ENCODE data around the gene SETBP1. TPM values are rescaled to one million over a fixed set of nuclear protein-coding genes. Genes with fewer than 3 reads are reported as not detected.

The SETBP1 gene
- total RNA-seq, 1 experiment from 2014 or later = 9.6 TPM

DNA sequence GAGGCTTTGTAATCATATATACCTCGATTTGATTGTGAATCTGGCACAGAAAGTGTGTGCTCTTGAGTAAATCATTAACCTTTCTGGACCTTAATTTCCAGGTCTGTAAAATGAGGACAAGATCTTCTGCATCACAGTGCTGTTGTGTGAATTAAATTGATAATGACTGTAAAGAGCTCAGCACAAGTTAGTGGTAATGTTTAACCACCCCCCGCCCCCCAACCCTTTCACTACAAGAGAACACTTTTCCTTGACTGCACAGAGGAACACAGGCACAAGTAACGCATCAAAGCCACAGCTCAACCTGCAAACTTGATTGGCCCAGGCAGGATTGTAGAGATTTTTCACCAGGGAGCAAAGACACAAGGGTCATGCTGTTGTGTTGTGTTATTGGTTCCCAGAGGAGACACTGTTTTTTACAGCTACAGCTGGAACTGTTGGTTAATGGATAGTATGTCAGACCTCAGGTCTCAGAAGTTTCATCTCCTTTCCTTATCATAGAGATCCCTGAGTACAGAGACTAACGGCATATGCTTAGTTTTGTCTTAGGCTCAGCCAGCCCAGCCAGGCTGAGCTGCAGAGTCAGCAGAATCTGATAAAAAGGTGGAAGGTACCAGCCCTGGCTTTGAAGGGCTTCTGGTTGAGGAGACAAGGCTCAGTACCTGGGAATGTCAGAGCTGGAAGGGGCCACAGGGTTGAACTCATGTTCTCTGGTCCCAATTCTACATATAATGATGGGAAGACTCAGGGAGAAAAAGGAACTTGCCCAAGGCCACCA, 10.6 kb downstream of the SETBP1 start (continued):
- TF ChIP-seq TCF7 (CRISPR knock-in tag; IDR thresholded peaks at IDR 0.05; ENCODE audit: low read depth) = no peak
- TF ChIP-seq, protein P1, sequence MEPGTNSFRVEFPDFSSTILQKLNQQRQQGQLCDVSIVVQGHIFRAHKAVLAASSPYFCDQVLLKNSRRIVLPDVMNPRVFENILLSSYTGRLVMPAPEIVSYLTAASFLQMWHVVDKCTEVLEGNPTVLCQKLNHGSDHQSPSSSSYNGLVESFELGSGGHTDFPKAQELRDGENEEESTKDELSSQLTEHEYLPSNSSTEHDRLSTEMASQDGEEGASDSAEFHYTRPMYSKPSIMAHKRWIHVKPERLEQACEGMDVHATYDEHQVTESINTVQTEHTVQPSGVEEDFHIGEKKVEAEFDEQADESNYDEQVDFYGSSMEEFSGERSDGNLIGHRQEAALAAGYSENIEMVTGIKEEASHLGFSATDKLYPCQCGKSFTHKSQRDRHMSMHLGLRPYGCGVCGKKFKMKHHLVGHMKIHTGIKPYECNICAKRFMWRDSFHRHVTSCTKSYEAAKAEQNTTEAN (CRISPR knock-in tag; IDR thresholded peaks at IDR 0.05) = no peak
- no peak for TF ChIP-seq ATF1 (CRISPR knock-in tag; IDR thresholded peaks at IDR 0.05)
- TF ChIP-seq, protein P2, sequence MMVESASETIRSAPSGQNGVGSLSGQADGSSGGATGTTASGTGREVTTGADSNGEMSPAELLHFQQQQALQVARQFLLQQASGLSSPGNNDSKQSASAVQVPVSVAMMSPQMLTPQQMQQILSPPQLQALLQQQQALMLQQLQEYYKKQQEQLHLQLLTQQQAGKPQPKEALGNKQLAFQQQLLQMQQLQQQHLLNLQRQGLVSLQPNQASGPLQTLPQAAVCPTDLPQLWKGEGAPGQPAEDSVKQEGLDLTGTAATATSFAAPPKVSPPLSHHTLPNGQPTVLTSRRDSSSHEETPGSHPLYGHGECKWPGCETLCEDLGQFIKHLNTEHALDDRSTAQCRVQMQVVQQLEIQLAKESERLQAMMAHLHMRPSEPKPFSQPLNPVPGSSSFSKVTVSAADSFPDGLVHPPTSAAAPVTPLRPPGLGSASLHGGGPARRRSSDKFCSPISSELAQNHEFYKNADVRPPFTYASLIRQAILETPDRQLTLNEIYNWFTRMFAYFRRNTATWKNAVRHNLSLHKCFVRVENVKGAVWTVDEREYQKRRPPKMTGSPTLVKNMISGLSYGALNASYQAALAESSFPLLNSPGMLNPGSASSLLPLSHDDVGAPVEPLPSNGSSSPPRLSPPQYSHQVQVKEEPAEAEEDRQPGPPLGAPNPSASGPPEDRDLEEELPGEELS (CRISPR knock-in tag; IDR thresholded peaks at IDR 0.05) = no peak
- TF ChIP-seq KAT7 (CRISPR knock-in tag; IDR thresholded peaks at IDR 0.05; ENCODE audit: borderline replicate concordance) = no peak
- TF ChIP-seq, protein P3, sequence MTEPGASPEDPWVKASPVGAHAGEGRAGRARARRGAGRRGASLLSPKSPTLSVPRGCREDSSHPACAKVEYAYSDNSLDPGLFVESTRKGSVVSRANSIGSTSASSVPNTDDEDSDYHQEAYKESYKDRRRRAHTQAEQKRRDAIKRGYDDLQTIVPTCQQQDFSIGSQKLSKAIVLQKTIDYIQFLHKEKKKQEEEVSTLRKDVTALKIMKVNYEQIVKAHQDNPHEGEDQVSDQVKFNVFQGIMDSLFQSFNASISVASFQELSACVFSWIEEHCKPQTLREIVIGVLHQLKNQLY (CRISPR knock-in tag; IDR thresholded peaks at IDR 0.05) = no peak
- TF ChIP-seq JAZF1 (CRISPR knock-in tag; IDR thresholded peaks at IDR 0.05) = no peak

DNA sequence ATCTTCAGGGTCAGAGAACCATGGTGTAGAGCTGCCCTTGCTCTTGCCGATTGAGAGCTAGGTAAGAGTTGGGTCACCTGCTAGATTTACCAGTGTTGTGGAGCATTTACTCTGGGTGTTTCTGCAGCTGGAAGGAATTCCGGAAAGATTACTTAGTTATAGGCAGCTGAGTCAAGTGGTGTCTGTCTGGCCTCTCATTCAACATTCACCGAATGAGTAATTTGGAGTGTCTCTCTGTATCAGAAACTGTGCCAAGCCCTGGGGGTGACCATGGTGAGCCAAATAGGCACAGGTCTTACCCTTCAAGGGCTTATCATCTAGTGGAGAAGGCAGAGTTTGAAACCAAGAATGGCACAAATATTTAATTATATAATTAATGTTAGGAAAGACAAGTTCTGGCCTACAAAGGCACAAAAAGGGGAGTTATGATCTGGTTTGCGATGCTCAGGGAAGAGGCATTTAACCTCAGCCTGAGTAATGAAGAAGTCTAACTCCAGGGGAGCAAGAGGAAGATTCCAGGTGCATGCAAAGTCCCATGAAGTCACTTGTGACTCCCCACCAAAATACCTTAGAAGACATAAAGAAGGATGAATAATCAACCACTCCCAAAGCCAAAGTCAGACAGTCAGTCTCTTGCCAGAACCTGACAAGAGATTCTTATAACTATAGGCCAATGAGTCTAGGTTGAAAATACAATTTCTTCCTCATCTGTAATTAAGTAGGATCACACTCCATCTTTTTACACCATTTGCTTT, 12.5 kb downstream of the SETBP1 start:
- DNase-seq (ENCODE audit: low spot score) = no peak
- no peaks in the 10 kb centered on the region for H3K27me3 Mint-ChIP-seq (ENCODE audit: low read depth)
- ATAC-seq = no peak
- TF ChIP-seq RELA (CRISPR knock-in tag; IDR thresholded peaks at IDR 0.05; ENCODE audit: borderline replicate concordance) (no peak), NR1H2 (CRISPR knock-in tag; IDR thresholded peaks at IDR 0.05) (no peak), JAZF1 (CRISPR knock-in tag; IDR thresholded peaks at IDR 0.05) (no peak), RORB (CRISPR knock-in tag; IDR thresholded peaks at IDR 0.05) (no peak), ZBTB21 (CRISPR knock-in tag; IDR thresholded peaks at IDR 0.05; ENCODE audit: borderline replicate concordance) (no peak), PRRX2 (CRISPR knock-in tag; IDR thresholded peaks at IDR 0.05) (no peak), ZNF423 (CRISPR knock-in tag; IDR thresholded peaks at IDR 0.05) (no peak), CREB1 (CRISPR knock-in tag; IDR thresholded peaks at IDR 0.05) (no peak), SMAD3 (CRISPR knock-in tag; IDR thresholded peaks at IDR 0.05; ENCODE audit: borderline replicate concordance) (no peak)
- TF ChIP-seq, protein P4, sequence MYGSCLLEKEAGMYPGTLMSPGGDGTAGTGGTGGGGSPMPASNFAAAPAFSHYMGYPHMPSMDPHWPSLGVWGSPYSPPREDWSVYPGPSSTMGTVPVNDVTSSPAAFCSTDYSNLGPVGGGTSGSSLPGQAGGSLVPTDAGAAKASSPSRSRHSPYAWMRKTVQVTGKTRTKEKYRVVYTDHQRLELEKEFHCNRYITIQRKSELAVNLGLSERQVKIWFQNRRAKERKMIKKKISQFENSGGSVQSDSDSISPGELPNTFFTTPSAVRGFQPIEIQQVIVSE (CRISPR knock-in tag; IDR thresholded peaks at IDR 0.05; ENCODE audit: borderline replicate concordance) = no peak
- TF ChIP-seq, protein P5, sequence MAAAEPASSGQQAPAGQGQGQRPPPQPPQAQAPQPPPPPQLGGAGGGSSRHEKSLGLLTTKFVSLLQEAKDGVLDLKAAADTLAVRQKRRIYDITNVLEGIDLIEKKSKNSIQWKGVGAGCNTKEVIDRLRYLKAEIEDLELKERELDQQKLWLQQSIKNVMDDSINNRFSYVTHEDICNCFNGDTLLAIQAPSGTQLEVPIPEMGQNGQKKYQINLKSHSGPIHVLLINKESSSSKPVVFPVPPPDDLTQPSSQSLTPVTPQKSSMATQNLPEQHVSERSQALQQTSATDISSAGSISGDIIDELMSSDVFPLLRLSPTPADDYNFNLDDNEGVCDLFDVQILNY (CRISPR knock-in tag; IDR thresholded peaks at IDR 0.05) = no peak
- TF ChIP-seq, protein P6, sequence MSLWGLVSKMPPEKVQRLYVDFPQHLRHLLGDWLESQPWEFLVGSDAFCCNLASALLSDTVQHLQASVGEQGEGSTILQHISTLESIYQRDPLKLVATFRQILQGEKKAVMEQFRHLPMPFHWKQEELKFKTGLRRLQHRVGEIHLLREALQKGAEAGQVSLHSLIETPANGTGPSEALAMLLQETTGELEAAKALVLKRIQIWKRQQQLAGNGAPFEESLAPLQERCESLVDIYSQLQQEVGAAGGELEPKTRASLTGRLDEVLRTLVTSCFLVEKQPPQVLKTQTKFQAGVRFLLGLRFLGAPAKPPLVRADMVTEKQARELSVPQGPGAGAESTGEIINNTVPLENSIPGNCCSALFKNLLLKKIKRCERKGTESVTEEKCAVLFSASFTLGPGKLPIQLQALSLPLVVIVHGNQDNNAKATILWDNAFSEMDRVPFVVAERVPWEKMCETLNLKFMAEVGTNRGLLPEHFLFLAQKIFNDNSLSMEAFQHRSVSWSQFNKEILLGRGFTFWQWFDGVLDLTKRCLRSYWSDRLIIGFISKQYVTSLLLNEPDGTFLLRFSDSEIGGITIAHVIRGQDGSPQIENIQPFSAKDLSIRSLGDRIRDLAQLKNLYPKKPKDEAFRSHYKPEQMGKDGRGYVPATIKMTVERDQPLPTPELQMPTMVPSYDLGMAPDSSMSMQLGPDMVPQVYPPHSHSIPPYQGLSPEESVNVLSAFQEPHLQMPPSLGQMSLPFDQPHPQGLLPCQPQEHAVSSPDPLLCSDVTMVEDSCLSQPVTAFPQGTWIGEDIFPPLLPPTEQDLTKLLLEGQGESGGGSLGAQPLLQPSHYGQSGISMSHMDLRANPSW (CRISPR knock-in tag; conservative IDR thresholded peaks at IDR 0.05; ENCODE audit: low read depth) = no peak
- TF ChIP-seq, protein P7, sequence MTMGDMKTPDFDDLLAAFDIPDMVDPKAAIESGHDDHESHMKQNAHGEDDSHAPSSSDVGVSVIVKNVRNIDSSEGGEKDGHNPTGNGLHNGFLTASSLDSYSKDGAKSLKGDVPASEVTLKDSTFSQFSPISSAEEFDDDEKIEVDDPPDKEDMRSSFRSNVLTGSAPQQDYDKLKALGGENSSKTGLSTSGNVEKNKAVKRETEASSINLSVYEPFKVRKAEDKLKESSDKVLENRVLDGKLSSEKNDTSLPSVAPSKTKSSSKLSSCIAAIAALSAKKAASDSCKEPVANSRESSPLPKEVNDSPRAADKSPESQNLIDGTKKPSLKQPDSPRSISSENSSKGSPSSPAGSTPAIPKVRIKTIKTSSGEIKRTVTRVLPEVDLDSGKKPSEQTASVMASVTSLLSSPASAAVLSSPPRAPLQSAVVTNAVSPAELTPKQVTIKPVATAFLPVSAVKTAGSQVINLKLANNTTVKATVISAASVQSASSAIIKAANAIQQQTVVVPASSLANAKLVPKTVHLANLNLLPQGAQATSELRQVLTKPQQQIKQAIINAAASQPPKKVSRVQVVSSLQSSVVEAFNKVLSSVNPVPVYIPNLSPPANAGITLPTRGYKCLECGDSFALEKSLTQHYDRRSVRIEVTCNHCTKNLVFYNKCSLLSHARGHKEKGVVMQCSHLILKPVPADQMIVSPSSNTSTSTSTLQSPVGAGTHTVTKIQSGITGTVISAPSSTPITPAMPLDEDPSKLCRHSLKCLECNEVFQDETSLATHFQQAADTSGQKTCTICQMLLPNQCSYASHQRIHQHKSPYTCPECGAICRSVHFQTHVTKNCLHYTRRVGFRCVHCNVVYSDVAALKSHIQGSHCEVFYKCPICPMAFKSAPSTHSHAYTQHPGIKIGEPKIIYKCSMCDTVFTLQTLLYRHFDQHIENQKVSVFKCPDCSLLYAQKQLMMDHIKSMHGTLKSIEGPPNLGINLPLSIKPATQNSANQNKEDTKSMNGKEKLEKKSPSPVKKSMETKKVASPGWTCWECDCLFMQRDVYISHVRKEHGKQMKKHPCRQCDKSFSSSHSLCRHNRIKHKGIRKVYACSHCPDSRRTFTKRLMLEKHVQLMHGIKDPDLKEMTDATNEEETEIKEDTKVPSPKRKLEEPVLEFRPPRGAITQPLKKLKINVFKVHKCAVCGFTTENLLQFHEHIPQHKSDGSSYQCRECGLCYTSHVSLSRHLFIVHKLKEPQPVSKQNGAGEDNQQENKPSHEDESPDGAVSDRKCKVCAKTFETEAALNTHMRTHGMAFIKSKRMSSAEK (CRISPR knock-in tag; IDR thresholded peaks at IDR 0.05; ENCODE audit: borderline replicate concordance) = no peak
- TF ChIP-seq, protein P1 (CRISPR knock-in tag; IDR thresholded peaks at IDR 0.05) = no peak
- ChIA-PET CTCF (interaction anchor here (1.2 kb wide), 1 partner anchor 11 kb away, joined by 5 read pairs; no protein-coding TSS in a partner anchor), POLR2A (interaction anchor here (1.0 kb wide), 1 partner anchor 11 kb away, joined by 3 read pairs; no protein-coding TSS in a partner anchor)
- no peaks in the 10 kb centered on the region for H3K36me3 Mint-ChIP-seq
- no peaks in the 10 kb centered on the region for H3K9me3 Mint-ChIP-seq
- no peak overlapping the region for H3K27ac Mint-ChIP-seq
- no peak overlapping the region for H3K4me3 Mint-ChIP-seq
- peaks cover 44% of the 10 kb centered on the region for H3K4me1 Mint-ChIP-seq
